ENCODE data around the gene ELP4.

- TF ChIP-seq CTCF (IDR thresholded peaks at IDR 0.05): no peak
- TF ChIP-seq SIN3A (IDR thresholded peaks at IDR 0.05; ENCODE audit: borderline replicate concordance, insufficient read depth, low read depth, low read length): no peak
Observed at GRCh38 chr11:31499576-31500178, 9.9 kb upstream of the ELP4 start.
